Measurements from ENCODE around the gene TEX36.

- TF ChIP-seq, protein P1, sequence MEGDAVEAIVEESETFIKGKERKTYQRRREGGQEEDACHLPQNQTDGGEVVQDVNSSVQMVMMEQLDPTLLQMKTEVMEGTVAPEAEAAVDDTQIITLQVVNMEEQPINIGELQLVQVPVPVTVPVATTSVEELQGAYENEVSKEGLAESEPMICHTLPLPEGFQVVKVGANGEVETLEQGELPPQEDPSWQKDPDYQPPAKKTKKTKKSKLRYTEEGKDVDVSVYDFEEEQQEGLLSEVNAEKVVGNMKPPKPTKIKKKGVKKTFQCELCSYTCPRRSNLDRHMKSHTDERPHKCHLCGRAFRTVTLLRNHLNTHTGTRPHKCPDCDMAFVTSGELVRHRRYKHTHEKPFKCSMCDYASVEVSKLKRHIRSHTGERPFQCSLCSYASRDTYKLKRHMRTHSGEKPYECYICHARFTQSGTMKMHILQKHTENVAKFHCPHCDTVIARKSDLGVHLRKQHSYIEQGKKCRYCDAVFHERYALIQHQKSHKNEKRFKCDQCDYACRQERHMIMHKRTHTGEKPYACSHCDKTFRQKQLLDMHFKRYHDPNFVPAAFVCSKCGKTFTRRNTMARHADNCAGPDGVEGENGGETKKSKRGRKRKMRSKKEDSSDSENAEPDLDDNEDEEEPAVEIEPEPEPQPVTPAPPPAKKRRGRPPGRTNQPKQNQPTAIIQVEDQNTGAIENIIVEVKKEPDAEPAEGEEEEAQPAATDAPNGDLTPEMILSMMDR (IDR thresholded peaks at IDR 0.05; ENCODE audit: poor library complexity, severe bottlenecking), result no peak
- TF ChIP-seq POLR2AphosphoS5 (IDR thresholded peaks at IDR 0.05) (no peak), MXI1 (conservative IDR thresholded peaks at IDR 0.05; ENCODE audit: poor library complexity, severe bottlenecking) (no peak), TAF1 (IDR thresholded peaks at IDR 0.05; ENCODE audit: low read depth) (no peak), SMC3 (conservative IDR thresholded peaks at IDR 0.05; ENCODE audit: poor library complexity) (no peak), EZH2 (IDR thresholded peaks at IDR 0.05; ENCODE audit: borderline replicate concordance, insufficient read depth, low read length, poor library complexity, severe bottlenecking) (no peak), EP300 (conservative IDR thresholded peaks at IDR 0.05; ENCODE audit: poor library complexity, severe bottlenecking) (no peak), RAD21 (conservative IDR thresholded peaks at IDR 0.05) (no peak)
- TF ChIP-seq, protein P2, sequence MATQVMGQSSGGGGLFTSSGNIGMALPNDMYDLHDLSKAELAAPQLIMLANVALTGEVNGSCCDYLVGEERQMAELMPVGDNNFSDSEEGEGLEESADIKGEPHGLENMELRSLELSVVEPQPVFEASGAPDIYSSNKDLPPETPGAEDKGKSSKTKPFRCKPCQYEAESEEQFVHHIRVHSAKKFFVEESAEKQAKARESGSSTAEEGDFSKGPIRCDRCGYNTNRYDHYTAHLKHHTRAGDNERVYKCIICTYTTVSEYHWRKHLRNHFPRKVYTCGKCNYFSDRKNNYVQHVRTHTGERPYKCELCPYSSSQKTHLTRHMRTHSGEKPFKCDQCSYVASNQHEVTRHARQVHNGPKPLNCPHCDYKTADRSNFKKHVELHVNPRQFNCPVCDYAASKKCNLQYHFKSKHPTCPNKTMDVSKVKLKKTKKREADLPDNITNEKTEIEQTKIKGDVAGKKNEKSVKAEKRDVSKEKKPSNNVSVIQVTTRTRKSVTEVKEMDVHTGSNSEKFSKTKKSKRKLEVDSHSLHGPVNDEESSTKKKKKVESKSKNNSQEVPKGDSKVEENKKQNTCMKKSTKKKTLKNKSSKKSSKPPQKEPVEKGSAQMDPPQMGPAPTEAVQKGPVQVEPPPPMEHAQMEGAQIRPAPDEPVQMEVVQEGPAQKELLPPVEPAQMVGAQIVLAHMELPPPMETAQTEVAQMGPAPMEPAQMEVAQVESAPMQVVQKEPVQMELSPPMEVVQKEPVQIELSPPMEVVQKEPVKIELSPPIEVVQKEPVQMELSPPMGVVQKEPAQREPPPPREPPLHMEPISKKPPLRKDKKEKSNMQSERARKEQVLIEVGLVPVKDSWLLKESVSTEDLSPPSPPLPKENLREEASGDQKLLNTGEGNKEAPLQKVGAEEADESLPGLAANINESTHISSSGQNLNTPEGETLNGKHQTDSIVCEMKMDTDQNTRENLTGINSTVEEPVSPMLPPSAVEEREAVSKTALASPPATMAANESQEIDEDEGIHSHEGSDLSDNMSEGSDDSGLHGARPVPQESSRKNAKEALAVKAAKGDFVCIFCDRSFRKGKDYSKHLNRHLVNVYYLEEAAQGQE (IDR thresholded peaks at IDR 0.05; ENCODE audit: borderline replicate concordance), result no peak
These were observed 1.6 kb upstream of the TEX36 start for GRCh38 chr10:125684581-125684980.
